KG1 (cell line): ENCODE results near the gene ONECUT2.
"Not testable (repeated sequence)": the region's sequence is repeated elsewhere in the genome, so short reads cannot be mapped to it uniquely, and the experiment has no call there.

ENCODE experiments used
- DNase-seq: peaks from one replicate; lab custom pipeline; 2025; lab: John Stamatoyannopoulos, UW

Gene ONECUT2

DNA sequence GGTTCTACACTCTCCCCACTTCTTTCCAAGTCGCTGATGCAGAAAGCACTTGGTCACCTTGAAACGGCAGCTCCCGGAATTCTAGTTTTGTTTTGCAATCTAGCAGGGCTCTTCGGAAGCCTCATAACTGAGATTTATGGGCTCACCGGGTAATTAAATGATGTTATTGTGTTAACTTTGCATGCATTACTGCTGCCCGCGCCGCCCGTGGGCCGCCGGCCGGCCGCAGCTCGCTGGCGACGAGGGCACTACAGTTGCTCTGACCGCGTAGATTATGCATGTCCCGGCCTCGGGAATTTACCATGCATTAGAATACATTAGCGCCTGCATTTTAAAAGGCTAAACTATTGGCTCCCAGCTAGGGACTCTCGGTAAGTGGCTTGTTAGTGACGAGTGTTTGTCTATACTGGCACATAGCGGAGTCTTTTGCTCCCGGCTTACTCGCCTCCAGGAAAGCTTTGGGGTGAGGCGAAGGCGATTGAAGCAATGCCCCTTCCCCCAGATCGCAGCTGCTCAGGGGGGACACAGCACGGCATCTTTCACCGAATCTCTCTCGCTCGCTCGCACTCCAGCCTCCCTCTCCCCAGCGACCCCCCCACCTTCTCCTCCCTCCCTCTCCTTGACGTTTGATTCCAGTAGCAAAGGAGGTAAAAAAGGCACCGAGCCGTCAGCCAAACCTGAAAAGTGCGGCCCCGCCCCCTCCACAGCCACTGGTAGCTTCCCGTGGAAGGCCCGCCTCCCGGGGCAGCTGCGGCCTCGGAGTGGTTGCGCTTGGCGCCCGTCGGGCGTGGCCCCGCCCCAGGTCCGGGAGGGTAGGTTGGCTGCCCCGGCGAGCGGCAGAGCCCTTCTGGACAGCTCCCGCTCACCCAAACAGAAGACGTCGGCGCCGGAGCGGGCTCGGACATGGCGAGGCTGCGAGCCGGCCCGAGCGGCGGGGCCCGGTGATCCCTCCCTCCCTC lies at the start of gene ONECUT2:
Gene ONECUT2 (plus strand): TSS at position 839 of the 959 bp plus-strand sequence. CDS start 343 bp downstream, outside the sequence.
- no peak for DNase-seq

DNA sequence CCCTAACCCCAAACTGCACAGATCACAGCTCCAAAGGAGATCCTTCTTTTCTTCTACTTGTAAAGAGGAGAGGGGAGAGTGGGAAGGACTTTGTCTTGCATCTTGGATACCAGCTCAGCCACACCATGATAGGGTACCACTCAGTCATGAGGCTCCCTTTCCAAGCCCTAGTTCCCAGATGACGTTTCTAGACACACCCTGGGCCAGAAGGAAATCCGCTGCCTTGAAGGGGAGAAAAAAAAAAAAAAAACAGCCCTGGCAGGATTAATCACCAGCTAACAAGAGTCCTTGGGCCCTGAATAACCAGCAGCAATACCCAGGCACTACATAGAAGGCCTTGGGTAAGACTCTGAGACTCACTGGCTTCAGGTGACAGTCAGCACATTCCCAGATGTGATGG lies 45.9 kb upstream of the ONECUT2 start:
- DNase-seq, result no peak

DNA sequence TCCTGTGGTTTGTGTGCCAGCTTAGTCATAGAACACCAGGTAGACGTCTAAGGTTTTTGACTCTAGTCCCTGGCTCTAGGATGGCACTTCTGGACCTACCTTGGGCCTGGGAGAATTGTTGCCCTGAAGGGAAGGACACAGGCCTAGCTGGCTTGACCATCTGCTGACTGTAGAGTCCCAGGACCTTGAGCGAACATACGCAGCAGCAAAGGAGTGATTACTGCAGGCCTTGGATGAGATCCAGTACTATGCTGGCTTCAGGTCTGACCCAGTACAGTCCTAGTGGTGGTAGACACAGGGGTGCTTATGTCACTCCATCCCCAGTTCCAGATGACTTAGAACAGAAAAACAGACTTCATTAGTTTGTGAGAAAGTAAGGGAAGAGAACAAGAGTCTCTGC lies 45.1 kb upstream of the ONECUT2 start:
- no peak for DNase-seq

DNA sequence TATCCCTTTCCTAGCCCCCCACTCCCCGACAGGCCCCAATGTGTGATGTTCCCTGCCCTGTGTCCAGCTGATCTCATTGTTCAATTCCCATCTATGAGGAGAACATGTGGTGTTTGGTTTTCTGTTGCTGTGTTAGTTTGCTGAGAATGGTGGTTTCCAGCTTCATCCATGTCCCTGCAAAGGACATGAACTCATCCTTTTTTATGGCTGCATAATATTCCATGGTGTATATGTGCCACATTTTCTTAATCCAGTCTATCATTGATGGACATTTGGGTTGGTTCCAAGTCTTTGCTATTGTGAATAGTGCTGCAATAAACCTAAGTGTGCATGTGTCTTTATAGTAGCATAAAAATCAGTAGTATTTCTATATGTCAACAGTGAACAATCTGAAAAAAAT lies 40.4 kb upstream of the ONECUT2 start:
- DNase-seq, result not testable (repeated sequence)

DNA sequence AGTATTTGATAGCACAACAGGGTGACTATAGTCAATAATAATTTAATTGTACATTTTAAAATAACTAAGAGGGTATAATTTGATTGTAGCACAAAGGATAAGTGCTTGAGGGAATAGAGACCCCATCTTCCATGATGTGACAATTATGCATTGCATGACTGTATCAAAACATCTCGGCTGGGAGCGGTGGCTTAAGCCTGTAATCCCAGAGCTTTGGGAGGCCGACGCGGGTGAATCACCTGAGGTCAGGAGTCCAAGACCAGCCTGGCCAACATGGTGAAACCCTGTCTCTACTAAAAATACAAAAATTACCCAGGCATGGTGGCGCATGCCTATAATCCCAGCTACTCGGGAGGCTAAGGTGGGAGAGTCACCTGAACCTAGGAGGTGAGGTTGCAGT lies 38.3 kb upstream of the ONECUT2 start:
- DNase-seq, result not testable (repeated sequence)

DNA sequence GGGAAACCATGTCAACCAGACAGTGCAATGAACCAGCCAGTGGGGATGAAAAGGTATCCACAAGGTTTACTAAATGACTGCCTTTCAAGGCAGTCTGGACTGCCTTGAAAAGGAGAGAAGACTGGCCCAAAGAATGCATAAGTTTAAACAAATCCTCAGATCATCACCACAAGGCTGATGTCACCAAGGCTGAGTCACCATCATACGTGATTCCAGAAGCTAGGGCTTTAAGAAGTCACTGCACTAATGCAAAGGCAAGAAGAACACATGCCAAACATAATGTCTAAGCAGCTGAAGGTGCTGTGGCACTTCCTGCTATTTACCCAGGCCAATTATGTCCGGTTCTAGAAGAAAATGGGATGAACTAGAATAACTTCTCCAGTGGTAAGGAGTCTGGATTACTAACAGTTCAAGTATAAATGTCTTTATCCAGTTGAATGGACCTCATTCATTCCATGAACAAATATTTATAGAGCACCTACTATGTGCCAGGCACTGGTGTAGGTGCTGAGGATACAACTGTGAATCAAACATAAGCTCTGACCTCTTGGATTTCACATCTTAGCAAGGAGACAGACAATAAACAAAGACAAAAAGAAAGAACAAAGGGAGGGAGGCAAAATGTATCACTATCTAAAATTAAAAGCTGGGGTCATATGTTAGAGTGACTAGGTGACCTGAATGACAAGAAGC lies 37.6 kb upstream of the ONECUT2 start:
- DNase-seq, result no peak

DNA sequence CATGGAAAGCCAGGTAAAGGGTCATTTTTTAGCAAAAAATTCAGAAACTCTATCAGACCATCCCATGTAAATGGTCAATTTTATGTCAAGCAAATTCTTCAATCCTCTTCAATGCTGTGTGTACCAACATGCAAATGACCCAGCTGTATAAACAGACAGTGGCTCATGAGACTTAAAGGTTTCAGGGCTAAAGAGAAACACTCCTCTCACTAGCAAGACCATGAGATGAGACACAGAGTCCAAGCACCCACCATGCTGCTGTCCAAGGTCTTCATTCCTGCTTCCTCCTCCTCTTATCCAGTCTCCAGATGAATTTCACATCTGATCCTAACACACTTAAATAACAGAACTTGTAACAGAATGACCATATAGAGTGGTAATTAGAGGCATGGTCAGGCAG lies 30.8 kb upstream of the ONECUT2 start:
- DNase-seq, result no peak

DNA sequence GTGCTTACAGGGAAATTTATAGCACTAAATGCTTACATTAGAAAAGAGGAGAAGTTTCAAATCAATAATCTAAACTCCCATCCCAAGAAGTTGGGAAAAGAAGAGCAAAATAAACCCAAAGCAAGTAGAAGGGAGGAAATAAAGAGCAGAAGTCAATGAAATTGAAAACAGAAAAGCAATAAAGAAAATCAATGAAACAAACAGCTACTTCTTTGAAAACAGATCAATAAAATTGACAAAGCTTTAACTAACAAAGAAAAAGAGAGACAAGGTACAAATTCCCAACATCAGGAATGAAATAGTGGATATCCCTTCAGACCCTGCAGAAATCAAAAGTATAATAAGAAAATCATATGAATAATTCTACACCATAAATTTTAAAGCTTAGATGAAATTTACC lies 25.5 kb upstream of the ONECUT2 start:
- no peak for DNase-seq

DNA sequence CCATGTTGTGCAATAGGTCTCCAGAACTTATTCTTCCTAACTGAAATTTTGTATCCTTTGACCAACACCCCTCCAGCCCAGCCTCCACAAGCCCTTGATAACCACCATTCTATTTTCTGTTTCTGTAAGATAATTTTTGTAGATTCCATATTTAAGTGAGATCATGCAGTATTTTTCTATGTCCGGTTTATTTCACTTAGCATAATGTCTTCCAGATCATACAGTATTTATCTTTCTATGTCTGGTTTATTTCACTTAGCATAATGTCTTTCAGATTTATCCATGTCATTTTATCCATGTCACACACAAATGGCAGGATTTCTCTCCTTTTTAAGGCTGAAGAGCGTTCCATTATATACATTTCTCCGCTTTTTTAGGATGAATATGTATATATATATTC lies 24.4 kb upstream of the ONECUT2 start:
- no peak for DNase-seq

DNA sequence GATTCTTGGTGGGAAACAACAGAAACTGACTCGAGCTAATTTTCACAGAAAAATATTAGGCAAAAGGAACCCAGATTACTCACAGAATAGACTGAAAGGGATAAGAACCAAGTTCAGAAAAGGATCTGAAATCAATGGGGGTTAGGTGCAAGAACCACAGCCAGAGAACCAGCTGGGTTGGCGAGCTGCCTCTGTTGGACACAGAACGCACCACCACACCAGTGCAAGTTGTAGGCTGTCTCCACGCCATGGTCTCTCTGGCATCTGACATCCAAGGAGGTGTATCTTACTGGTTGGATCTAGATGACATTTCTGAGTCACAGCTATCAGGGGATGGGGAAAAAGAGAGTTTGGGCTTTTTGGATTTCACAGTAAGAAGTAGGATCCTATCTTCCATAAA lies 18.6 kb upstream of the ONECUT2 start:
- DNase-seq, result no peak

DNA sequence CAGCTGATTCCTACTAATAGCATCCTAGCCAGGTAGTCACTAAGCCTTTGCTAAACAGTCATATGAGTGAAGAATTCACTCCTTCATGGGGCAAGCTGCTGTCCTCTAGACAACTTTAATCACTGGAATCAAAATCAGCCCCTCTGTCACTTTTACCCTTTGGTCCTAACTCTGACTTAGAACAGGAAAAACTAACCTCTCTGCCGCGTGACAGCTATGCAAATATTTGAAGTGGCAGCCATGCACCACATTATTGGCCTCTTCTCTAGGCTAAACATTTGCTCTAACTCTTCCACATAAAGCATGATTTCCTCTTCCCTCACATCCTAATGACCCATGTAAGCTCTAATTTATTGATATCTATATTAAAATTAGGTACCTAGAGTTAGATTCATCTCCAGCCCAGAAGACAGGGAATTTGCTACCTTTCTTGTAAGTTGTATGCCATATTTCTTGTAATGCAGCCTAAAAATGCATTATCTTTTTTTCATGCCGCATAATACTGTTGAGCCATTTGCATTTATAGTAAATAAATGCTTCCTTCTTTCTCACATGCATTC lies 12.8 kb upstream of the ONECUT2 start:
- no peak for DNase-seq

DNA sequence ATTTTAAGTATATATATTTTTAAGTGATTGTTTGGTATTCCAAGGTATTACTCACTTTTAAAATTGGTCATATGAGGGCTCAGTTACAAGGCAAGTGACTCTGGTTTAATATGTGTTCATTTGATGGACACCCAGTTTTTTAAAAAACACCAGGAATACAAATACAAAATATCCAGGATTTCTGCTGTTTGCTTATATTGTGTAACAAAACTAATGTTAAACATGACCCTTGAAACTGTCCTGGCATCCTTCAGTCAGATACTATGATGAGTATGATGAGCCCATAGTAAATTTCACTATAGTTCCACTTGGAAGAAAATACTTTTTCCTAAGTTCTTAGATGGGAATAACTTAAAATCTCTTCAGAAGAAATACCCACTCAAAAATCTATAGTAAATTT lies 11.4 kb upstream of the ONECUT2 start:
- no peak for DNase-seq

DNA sequence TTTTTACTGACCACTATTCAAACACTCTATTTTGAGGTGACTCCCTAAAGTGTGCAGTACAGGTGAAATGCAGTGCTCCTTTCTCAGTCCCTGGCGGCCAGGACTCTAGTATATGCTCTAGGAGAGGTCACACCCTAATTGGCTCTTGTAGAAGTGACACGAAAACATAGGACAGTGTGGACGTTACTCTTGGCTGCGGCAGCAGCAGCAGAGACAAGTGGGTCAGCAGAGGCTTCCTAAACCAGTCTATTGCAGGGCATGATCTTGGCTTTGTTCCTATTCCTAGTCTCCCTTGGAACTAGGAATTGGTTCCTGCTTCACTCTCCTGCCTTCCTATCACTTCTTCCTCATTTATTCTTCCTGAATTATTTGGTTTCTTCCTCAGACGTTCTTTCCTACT lies 10.1 kb upstream of the ONECUT2 start:
- DNase-seq, result no peak

DNA sequence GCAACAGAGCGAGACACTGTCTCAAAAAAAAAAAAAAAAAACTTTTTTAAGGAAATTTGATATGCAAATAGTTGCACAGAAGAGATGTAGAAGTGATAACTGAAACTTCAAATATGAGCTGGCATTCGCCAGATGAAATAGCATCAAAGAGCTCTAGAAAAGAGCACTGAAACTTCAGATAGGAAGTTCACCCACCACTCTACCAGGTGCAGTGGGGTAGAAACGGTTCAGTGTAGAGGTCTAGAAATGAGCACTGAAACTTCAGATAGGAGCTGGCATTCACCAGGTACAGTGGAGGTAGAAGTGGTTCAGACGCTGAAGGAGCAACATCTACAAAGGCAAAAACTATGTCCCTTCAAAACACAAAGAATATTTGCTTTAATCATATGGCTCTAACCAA lies 9.0 kb upstream of the ONECUT2 start:
- DNase-seq, result no peak

DNA sequence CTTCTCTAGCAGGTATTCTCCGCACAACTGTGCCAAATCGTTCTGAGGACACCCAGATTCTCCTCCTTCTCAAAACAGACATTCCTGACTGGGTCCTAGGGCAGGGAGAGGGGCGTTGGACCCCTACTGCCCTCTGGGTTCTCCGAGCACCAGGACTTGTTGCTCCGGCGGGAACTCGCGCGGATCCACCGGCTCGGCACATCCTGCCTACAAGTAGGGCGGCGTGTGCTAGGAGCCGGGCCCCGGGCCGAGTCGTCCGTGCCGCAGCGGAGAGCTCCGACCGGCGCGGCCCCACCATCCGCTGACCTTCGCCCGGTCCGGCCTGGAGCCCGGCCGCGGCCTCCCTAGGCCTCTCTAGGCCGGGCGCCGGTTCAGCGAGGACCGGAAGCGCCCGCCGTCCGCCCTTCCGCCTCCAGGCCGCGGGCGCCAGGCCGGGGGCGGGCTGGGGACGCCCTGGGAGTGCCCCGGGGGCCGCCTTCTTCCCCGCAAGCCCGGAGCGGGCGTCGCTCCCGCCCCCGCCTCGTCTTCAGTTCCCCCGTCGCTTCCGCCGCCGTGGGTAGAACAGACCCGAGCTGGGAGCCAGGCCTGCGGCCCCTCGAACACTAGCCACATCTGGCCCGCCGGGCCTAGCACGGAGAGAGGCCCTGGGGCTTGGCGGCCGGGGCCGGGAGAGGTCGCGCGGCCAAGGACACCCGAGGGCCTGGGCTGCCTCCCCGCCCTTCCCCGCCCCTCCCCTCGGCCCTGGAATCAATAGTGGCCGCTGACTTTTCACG lies 7.6 kb upstream of the ONECUT2 start:
- DNase-seq, result no peak

DNA sequence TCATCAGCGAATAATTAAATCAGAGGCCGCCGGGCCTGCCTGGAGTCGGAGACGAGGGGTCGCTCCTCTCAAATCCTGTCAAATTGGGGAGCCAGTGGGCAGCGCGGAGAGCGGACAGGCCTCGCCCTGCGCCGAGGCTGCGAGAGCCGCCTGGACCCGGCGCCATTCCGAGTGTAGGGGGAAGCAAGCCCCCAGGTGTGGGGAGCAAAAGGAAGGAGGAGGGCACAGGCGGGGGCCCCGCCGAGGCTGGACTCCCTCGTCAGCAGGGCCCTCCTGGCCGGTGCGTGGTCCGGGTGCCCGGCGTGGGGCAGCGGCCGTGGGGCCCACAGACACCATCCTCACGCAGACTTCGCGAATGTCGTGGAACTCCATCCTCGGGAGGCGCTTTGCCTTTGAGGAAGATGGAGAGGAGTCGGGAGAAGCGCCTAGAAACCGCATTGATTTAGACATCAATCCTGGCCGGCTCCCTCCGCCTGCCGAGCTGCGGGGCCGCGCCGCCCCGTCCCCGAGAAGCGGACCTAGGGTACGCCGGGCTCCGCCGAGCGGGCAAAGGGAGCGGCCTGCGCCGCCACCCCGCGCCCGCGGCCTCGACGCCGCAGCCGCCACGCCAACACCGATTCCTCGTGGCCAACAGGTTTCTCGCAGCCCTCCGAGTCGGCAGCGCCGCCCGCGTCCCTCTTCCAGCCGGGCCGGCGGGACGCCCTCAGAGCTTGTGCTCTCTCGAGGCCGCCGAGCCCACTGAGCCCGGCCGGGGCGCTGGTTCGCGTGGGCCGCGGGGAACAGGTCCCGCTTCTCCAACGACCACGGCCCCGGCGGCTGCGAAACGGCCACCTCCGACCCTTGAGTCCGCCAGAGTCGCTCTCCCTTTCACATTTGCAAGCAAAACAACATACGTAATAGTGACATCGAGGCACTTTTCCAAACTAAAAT lies 6.7 kb upstream of the ONECUT2 start:
- DNase-seq, result no peak

DNA sequence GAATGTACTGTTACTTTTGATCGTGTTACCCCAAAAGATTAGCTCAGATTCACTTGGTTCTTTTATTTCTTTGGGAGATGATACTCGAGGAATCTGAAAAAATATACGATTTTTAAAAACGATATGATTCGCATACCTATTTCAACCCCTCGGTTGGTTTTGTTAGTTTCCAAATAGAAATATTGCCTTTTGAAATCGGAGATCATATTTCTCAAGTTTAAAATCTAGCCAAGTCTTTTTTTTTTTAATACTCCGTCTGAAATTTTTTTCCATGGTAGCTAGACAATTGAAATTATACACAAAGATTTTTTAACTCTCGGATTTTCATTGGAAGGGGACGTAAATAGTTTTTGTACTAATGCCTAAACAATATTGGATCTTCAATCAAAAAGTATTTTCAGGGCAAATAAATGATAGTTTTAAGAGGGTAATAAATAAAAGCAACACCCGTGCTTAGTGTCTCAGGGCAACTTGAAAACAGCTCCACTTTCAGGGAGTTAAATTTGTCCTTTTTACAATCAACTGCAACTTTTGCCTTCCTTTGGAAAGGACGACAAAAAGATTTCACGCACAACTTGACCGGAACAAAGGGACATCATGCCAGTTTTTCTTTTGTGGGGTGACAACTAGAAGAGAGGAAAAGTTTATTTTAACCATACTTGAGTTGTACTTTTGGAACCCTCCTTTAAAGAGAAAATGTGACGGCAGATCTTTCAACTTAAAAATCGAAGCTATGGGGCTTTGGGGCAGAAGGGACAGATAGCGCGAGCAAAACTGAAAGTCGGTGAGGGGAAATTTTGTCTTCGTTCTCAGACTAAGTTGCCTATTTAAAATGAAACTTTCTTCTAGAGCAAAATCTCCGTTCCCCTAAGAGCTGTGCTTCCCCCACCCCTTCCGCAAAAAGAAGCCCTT lies 5.8 kb upstream of the ONECUT2 start:
- no peak for DNase-seq

DNA sequence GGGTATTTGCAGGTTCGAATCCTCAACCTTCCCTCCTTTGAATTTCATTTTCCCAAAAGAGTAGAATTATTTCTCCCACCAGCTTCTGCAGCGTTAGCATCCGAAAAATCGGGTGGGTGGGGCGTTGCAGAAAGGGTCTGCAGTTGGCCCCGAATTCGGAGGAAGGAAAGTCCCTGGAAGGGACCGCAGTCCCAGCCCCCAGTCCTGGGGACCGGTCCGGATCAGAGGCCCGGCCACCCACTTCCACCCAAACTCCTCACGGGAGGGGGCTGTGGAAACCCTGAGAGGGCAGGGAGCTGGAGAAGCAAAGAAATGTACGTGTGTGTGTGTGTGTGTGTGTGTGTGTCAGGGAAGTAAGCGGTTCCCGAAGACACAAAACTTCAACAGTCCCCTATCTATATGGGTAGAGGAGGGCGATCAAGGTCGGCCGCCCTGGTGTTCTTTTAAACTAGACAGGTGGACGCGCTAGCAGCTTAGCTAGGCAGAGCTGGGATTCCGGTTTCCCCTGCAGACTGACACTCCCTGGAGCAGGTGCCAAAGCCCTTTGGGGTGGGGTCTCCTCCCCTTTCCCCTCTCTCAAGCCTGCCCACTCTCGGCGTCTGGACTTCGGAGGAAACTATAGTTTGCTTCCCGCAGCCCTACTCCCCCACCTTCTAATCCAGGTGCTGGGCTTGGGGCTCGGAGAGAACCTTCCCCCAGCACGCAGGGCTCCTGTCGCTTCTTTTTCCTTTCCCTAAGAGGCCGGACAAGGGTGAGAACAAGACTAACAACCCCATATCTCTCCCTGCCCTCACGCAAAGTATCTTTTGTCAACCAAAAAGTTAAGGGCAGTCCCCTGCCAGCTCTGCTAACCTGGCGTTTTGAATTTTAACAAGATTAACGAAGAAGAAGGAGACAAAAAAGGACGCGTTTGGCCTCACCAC lies 4.8 kb upstream of the ONECUT2 start:
- no peak for DNase-seq

DNA sequence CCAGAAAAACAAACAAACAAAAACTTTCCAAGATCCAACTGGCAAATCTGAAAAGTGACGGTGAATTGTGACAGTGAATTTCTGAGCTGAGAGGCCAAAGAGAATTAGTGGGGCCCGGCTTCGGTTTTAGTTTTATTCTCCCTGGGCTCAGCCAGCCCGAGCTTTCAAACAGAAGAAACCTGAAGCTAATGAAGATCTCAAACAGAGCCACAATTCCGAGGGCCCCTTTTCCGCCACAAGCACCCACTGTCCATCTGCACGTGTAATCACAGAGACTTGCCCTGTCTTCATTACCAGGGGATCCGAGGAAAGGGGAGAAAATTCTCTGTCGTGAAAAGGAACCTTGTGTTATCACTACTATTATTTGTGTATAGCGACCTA lies 4.2 kb upstream of the ONECUT2 start:
- no peak for DNase-seq
